ENCODE data around the gene SSX3. TPM values are rescaled to one million over a fixed set of nuclear protein-coding genes. Genes with fewer than 3 reads are reported as not detected.
"Not testable (repeated sequence)": the region's sequence is repeated elsewhere in the genome, so short reads cannot be mapped to it uniquely, and the experiment has no call there.

SSX3 gene
- total RNA-seq, 1 experiment from 2014 or later = not detected

DNA sequence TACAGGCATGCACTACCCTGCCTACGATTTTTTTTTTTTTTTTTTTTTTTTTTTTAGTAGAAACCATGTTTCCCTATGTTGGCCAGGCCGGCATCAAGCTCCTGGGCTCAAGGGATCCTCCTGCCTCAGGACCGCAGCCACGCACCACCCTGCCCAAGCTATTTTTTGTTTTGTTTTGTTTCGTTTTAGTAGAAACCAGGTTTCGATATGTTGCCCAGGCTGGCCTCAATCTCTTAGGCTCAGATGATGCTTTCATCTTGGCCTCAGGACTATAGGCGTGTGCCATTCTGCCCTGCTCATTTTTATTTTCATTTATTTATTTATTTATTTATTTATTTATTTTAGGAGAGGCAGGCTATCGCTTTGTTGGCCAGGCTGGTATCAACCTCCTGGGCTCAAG is 1.2 kb upstream of the SSX3 start:
- no peaks in the 10 kb centered on the region for H3K27me3 Mint-ChIP-seq (ENCODE audit: insufficient read depth, unreplicated experiment)
- Histone ChIP-seq H3K36me3 (ENCODE audit: control insufficient read depth, insufficient read depth, low read length) (no peaks in the 10 kb centered on the region), H3K27me3 (replicated peaks; ENCODE audit: control insufficient read depth, insufficient read depth, low read length) (no peaks in the 10 kb centered on the region), H3K4me1 (no peaks in the 10 kb centered on the region), H3K9me3 (no peaks in the 10 kb centered on the region), H3K4me3 (ENCODE audit: low read depth, low read length) (no peak overlapping the region)
- H3K9me3 Mint-ChIP-seq (ENCODE audit: unreplicated experiment) = no peaks in the 10 kb centered on the region
- H3K27ac Mint-ChIP-seq (ENCODE audit: unreplicated experiment) = no peak overlapping the region
- H3K36me3 Mint-ChIP-seq (ENCODE audit: insufficient read depth, unreplicated experiment) = no peaks in the 10 kb centered on the region
- BruUV-seq (replicated peaks) = no TSS peak
- intact Hi-C loops (cut with micrococcal nuclease; ENCODE audit: unreplicated experiment) = no loop called here
- TF ChIP-seq, protein P1, sequence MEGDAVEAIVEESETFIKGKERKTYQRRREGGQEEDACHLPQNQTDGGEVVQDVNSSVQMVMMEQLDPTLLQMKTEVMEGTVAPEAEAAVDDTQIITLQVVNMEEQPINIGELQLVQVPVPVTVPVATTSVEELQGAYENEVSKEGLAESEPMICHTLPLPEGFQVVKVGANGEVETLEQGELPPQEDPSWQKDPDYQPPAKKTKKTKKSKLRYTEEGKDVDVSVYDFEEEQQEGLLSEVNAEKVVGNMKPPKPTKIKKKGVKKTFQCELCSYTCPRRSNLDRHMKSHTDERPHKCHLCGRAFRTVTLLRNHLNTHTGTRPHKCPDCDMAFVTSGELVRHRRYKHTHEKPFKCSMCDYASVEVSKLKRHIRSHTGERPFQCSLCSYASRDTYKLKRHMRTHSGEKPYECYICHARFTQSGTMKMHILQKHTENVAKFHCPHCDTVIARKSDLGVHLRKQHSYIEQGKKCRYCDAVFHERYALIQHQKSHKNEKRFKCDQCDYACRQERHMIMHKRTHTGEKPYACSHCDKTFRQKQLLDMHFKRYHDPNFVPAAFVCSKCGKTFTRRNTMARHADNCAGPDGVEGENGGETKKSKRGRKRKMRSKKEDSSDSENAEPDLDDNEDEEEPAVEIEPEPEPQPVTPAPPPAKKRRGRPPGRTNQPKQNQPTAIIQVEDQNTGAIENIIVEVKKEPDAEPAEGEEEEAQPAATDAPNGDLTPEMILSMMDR (IDR thresholded peaks at IDR 0.05; ENCODE audit: insufficient read depth in 1 of 2, low read depth in 1 of 2, low read length in 1 of 2, severe bottlenecking in 1 of 2, unreplicated experiment in 1 of 2) = no peak
- POLR2A ChIA-PET = interaction anchor here (0.6 kb wide), 1 partner anchor 81 kb away, joined by 9 read pairs; no protein-coding TSS in a partner anchor
- CTCF ChIA-PET = no interaction called here
- H3K4me1 Mint-ChIP-seq (ENCODE audit: low read depth, unreplicated experiment) = no peaks in the 10 kb centered on the region
- no peak overlapping the region for H3K4me3 Mint-ChIP-seq (ENCODE audit: unreplicated experiment)
- DNase-seq = no peak

DNA sequence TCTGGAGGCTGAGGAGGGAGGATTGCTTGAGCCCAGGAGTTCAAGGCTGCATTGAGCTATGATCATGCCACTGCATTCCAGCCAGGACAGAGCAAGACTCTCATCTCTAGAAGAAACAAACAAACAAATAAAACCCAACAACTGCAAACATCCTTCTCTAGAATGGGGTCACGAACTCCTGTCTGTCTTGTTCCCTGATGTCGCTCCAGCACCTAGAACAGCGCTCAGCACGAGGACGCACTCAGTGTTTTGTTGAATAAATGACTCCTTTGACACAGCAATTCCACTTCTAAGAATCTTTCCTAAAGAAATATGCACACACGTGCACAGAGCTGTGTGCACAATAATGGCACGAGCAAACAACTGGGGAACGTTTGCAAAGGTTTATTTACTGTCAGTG is 10.4 kb downstream of the SSX3 start:
- POLR2A ChIA-PET; H3K27me3 Mint-ChIP-seq (ENCODE audit: insufficient read depth, unreplicated experiment); H3K4me3 ChIP-seq (ENCODE audit: low read depth, low read length); intact Hi-C loops (cut with micrococcal nuclease; ENCODE audit: unreplicated experiment); H3K27ac Mint-ChIP-seq (ENCODE audit: unreplicated experiment); H3K4me1 ChIP-seq; H3K4me3 Mint-ChIP-seq (ENCODE audit: unreplicated experiment); H3K36me3 Mint-ChIP-seq (ENCODE audit: insufficient read depth, unreplicated experiment); DNase-seq; H3K9me3 ChIP-seq; CTCF ChIA-PET; H3K36me3 ChIP-seq (ENCODE audit: control insufficient read depth, insufficient read depth, low read length); H3K27me3 ChIP-seq (replicated peaks; ENCODE audit: control insufficient read depth, insufficient read depth, low read length); H3K9me3 Mint-ChIP-seq (ENCODE audit: unreplicated experiment); H3K4me1 Mint-ChIP-seq (ENCODE audit: low read depth, unreplicated experiment); BruUV-seq (replicated peaks): not testable (repeated sequence)

DNA sequence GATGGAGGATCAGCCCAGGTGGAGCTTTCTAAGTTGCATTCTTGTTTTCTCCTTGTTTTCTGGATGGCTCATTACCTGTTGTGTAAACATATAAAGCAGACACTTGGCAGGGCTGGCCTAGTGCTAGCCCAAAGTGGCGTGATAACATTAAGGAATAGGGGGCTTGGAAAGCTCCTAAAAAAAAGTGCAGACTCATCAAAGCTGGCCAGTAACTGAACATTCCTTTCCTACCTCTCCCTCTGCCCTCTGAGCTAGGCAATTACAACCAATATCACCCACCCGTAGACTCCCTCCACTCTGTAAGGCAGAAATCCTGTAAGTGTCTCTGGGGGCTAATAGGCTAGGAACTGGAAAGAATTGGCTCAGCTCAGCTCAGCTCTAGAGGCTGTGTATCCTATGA is 42.5 kb downstream of the SSX3 start:
- H3K9me3 Mint-ChIP-seq (ENCODE audit: unreplicated experiment); H3K4me1 ChIP-seq; H3K36me3 Mint-ChIP-seq (ENCODE audit: insufficient read depth, unreplicated experiment); H3K4me3 Mint-ChIP-seq (ENCODE audit: unreplicated experiment); H3K9me3 ChIP-seq; H3K4me3 ChIP-seq (ENCODE audit: low read depth, low read length); H3K4me1 Mint-ChIP-seq (ENCODE audit: low read depth, unreplicated experiment); H3K27me3 ChIP-seq (replicated peaks; ENCODE audit: control insufficient read depth, insufficient read depth, low read length); H3K36me3 ChIP-seq (ENCODE audit: control insufficient read depth, insufficient read depth, low read length); intact Hi-C loops (cut with micrococcal nuclease; ENCODE audit: unreplicated experiment); BruUV-seq (replicated peaks); CTCF ChIA-PET; DNase-seq; H3K27ac Mint-ChIP-seq (ENCODE audit: unreplicated experiment); POLR2A ChIA-PET; H3K27me3 Mint-ChIP-seq (ENCODE audit: insufficient read depth, unreplicated experiment): not testable (repeated sequence)

DNA sequence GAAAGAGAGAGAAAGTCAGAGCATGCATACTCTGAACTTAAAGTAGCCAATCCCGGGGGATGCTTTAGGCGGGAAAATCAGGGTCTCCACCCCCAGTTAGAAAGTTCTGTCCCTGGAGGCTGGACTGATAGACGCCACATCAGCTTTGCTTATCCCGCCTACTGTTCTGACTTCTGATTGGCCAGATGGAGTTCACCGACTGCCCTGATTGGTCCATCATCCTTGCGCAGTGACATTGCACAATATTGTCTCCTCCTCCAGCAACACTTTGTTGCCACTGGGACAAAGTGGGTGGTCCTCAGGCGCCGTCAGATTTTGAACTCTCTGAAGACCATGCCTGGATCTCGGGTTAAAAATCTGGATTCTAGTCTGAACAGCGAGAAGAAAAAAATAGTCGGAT is 50.3 kb downstream of the SSX3 start:
- no peaks in the 10 kb centered on the region for H3K9me3 ChIP-seq
- no peaks in the 10 kb centered on the region for H3K36me3 ChIP-seq (ENCODE audit: control insufficient read depth, insufficient read depth, low read length)
- Mint-ChIP-seq H3K9me3 (ENCODE audit: unreplicated experiment) (no peaks in the 10 kb centered on the region), H3K27ac (ENCODE audit: unreplicated experiment) (no peak overlapping the region), H3K4me1 (ENCODE audit: low read depth, unreplicated experiment) (no peaks in the 10 kb centered on the region), H3K4me3 (ENCODE audit: unreplicated experiment) (no peak overlapping the region), H3K27me3 (ENCODE audit: insufficient read depth, unreplicated experiment) (no peaks in the 10 kb centered on the region), H3K36me3 (ENCODE audit: insufficient read depth, unreplicated experiment) (no peaks in the 10 kb centered on the region)
- TF ChIP-seq, protein P1 (IDR thresholded peaks at IDR 0.05; ENCODE audit: insufficient read depth in 1 of 2, low read depth in 1 of 2, low read length in 1 of 2, severe bottlenecking in 1 of 2, unreplicated experiment in 1 of 2) = no peak
- no peak overlapping the region for H3K4me3 ChIP-seq (ENCODE audit: low read depth, low read length)
- H3K4me1 ChIP-seq = no peaks in the 10 kb centered on the region
- POLR2A ChIA-PET = no interaction called here
- DNase-seq = no peak
- H3K27me3 ChIP-seq (replicated peaks; ENCODE audit: control insufficient read depth, insufficient read depth, low read length) = no peaks in the 10 kb centered on the region
- intact Hi-C loops (cut with micrococcal nuclease; ENCODE audit: unreplicated experiment) = no loop called here
- CTCF ChIA-PET = no interaction called here
- no TSS peak for BruUV-seq (replicated peaks)

Other genes starting within 250 kb of the SSX3 start
- not detected in 2 replicates for gene SPACA5B, start 226.1 kb downstream of the SSX3 start, total RNA-seq (2022)
- not detected in 2 replicates for gene SSX5, start 159.9 kb downstream of the SSX3 start, total RNA-seq (2022)
- gene SSX1, start 101.3 kb downstream of the SSX3 start, total RNA-seq (2022) = not detected in 2 replicates
- not detected in 2 replicates for gene SSX4, start 26.8 kb upstream of the SSX3 start, total RNA-seq (2022)
- gene SSX4B, start 55.3 kb upstream of the SSX3 start, total RNA-seq (2022) = not detected in 2 replicates
- gene SLC38A5, start 113.6 kb upstream of the SSX3 start, total RNA-seq (2022) = 0.95 TPM in 1 of 2 replicates, not detected in the other
- 41.1 and 41.6 TPM in 2 replicates for gene FTSJ1, start 119.5 kb upstream of the SSX3 start, total RNA-seq (2022)
- gene PORCN, start 152.3 kb upstream of the SSX3 start, total RNA-seq (2022) = 3.2 and 4.6 TPM in 2 replicates
- 141 and 154 TPM in 2 replicates for gene EBP, start 165.1 kb upstream of the SSX3 start, total RNA-seq (2022)
- 9.3 and 11.1 TPM in 2 replicates for gene TBC1D25, start 183.0 kb upstream of the SSX3 start, total RNA-seq (2022)
- 233 and 264 TPM in 2 replicates for gene RBM3, start 217.8 kb upstream of the SSX3 start, total RNA-seq (2022)
- gene WDR13, start 240.8 kb upstream of the SSX3 start, total RNA-seq (2022) = 41.8 and 46.5 TPM in 2 replicates

All from Caco-2 (cell line).